ENCODE measurements around the gene TCEA2.

The TCEA2 gene

GRCh38 chr20:64035933-64036345, 27.1 kb upstream of the TCEA2 start, which contains the start of gene C20orf204:
TSS of gene C20orf204 (plus strand) at chr20:64036182. CDS start at chr20:64036324, 142 bp downstream.
- DNase-seq: no peak

- no peak for DNase-seq
These were observed 26.4 kb upstream of the TCEA2 start for GRCh38 chr20:64036346-64037198.

DNA sequence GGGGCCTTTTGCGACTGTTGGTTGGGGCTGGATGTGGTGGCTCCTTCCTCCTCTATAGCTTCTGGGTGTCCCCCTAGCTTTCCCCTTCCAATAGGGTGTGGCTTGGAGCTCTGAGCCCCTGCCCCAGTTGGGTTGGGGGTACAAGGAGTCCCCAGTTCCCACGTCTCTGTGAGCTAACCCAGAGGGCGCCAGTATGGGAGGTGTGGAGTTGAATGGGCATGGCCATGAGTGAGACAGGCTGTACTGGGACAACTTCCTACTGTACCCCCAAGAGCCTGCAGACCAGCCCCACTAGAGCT, 25.9 kb upstream of the TCEA2 start:
- no peak for DNase-seq

DNA sequence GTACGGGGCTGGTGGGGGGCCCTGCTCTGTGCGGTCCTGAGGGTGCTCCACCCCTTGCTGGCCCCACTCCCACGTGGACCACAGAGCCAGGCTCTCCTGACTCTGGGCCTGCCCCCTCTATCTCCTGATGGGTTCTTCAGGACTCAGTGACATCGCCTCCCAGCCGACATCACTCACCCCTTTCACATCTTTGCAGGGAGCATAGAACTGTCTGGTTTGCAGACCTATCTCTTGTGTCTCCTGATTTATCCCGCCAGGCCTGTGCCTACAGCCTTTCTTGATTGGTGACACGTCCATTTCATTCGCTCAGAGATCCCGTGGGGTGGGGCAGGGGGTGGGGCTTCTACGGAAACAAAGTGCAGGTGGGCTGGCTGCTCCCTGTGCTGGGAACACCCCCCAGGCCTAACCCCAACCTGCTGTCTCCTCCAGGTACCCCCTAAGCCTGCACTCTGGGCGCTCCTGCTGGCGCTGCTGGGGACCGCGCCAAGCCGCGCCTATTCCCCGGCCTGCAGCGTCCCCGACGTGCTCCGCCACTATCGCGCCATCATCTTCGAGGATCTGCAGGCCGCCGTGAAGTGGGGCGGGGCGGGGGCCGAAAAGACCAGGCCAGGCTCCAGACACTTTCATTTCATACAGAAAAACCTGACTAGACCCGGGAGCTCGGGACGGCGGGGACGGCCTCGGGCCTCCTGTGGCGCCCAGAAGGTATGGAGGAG, 25.3 kb upstream of the TCEA2 start:
- peak in 1 of 2 experiments; percentile 28 for DNase-seq

- DNase-seq: no peak
These were observed 24.8 kb upstream of the TCEA2 start for GRCh38 chr20:64038224-64038564.

- DNase-seq: peak; percentile 65 to 71
These were observed 24.3 kb upstream of the TCEA2 start for GRCh38 chr20:64038565-64039292.

- no peak for DNase-seq
These were observed 23.5 kb upstream of the TCEA2 start for GRCh38 chr20:64039293-64040160.

GRCh38 chr20:64040231-64041039, 22.6 kb upstream of the TCEA2 start:
- DNase-seq: no peak

DNA sequence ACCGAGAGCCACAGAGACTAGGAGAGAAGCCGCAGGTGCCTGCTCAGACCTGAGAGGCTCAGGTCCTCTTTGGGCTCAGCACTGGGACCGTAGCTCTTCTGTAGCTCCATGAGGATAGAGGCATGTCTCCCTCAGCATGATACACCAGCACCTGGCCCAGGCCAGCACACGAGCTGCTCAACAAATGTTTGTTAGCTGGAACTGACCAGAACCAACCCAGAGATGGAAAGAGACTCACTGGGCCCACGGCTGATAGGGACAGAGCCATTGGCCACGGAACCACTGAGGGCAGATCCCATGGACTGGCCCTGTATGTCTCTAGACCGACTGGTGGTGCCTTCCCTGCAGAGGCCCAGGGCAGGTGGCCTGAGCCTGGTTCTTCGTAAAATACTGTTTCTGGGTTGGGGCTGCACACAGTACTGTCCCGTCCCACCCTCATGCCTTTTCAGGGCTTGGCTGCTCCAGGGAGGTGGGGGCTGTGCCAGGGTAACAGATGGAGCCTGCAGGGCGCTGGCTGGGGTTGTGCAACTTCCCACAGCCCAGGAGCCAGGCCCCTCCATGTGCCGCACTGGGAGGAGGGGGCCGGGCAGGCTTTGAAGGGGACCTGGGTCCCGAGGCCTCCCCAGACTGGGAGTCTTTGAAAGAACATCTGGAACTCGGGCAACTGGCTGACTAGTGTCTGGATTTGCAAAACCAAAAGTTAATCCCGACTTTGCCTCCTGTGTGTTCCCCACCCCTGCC, 21.8 kb upstream of the TCEA2 start:
- no peak for DNase-seq

DNA sequence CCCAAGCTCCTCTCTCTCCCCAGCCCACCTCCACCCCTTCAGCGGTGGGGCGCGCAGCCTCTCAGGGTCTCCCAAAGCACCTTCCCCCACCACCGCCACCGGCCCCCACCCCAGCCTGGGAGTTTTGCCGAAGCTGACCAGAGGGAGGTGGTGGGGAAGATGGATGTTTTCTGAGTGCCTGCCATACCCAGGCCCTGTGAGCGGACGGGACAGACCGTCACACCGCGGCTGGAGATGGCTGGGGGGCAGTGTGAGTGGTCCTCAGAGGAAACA, 21.3 kb upstream of the TCEA2 start:
- DNase-seq: no peak

DNA sequence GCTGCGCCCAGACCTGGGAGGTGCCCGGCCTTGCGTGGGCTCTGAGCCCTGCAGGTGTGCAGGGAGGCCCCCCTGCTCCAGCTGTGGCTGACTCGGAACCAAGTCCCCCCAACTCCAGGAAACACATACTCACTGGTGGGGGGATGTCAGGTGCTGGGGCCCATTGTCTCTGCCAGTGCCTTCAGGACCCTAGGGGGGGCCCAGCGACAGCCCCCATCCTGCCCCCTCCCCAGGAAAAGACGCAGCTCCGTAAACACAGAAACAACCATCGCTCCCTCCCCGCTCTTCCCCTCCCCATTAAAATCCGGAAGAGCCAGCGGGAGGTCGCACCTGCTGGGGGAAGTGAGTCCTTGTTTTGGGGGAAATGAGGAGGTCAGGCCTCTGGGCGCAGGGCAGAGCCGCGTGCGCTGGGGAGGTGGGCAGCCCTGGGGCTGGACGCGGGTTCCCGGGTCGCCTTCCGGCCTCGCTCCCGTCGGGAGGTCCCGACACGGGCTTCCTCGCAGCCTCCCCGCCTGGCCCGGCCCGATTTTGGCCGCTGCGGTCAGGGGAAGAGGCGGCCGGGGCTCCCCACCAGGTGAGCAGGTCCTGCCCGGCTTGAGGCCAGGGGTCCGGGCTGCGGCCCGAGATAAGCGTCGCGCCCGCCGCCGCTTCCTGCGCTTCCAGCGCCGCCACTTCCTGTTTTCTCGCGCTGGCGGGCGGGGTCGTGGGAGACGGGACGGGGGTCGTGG, 20.8 kb upstream of the TCEA2 start:
- DNase-seq: no peak

GRCh38 chr20:64043768-64044167, 19.2 kb upstream of the TCEA2 start:
- DNase-seq: no peak

DNA sequence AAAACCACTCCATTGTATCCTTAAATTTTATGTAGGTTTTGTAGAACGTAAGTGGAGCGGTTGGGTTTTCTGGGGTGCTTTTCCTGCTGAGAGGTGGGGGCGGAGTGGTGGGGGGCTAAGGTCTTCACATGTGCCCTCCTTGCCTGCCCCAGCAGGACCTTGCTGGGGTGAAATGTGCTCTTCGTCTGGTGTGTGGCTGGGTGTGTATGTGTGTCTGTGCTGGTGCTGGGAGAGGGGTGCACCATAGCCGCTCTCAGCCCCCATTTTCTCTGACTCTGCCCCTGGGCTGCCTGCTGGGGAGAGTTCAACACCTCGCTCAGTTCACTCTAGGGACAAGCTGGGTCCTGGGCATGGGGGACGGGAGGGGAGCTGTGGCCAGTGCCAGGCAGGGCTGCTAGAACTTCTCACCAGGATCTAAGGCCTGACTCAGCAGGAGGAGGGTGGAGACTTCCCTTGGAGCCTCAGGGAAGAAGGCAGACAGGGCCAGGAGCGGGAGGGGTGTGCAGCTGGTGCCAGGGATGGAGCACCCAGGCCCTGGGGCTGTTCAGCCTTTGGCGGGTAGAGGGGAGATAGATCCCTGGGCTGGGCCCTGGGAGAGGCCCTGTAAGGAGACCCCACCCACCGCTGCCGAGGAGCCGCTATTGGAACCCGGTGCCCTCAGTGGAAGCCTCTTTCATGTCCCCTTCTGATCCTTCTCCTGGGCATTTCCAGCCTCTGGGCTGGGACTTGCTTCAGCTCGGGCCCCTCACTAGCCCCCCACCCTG, 18.3 kb upstream of the TCEA2 start:
- no peak for DNase-seq

GRCh38 chr20:64045346-64046011, 17.5 kb upstream of the TCEA2 start:
- no peak for DNase-seq

GRCh38 chr20:64047046-64047389, 16.0 kb upstream of the TCEA2 start:
- DNase-seq: no peak

DNA sequence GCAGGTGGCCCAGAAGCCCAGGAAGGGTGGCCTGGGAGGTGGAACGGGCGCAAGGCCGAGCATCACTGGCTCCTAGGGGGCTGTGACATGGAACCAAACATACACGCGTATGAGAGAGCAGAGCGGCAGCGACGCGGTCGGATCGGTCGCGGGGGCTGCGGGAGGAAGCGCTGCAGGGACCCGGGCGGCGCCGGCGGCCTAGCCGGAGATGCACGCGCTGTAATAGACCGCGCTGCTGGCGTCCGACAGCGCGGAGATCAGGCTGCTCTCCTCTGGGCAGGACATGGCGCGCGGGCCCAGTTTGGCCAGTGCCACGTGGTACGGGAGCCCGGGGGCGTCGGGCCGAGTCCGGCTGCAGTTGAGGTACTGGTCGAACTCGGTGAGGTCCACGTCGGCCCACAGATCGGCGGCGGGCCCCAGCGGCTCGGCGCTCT, 15.0 kb upstream of the TCEA2 start:
- no peak for DNase-seq

DNA sequence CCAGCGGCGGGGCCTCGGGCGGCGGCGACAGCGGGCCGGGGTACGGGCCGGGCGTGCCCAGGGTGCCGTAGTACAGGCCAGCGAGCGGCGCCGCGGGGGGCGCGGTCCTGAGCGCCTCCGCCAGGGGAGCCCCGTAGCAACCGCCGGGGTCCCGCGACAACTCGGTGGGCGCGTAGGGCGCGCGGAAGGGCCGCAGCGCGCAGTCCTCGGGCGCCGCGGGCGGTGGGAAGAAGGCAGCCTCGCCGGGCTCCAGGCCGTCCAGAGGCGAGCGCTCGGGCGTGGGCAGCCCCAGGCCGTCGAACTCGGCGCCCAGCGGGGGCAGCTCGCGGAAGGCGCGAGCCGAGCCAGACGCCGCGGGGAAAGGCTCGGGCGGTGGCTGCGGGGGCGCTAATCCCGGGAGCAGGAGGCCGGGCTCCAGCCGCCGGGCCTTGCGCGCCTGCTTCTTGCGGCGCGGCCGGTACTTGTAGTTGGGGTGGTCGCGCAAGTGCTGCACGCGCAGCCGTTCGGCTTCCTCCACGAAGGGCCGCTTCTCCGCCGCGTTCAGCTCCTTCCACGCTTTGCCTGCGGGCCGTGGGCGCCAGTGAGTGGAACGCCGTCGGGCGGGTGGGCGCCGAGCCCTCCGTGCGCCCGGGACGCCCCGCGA, 14.5 kb upstream of the TCEA2 start:
- no peak for DNase-seq

- no peak for DNase-seq
These were observed 13.7 kb upstream of the TCEA2 start, which contains the start of gene SOX18 for GRCh38 chr20:64049060-64049877. TSS of gene SOX18 (minus strand) at chr20:64049639. CDS start at chr20:64049516, 123 bp downstream.
